Caco-2 (cell line): Measurements from ENCODE around the gene ABITRAM. TPM values are rescaled to one million over a fixed set of nuclear protein-coding genes. Genes with fewer than 3 reads are reported as not detected.

Experiments
- BruUV-seq: library from RNA; stranded (reverse); fragments of 400-500 nt; replicated peaks from 2 replicates; lab custom pipeline; 2021; lab: Mats Ljungman, UMichigan
- CTCF ChIA-PET: fragments of 300-600 bp; sonication (Branson Sonifier 250); formaldehyde crosslinking; loops from one replicate; lab custom pipeline; 2022; ENCODE audit warnings: antibody characterized with exemption; lab: Charles Lee
- POLR2A ChIA-PET: fragments of 300-600 bp; sonication (Branson Sonifier 250); formaldehyde crosslinking; loops from one replicate; lab custom pipeline; 2022; ENCODE audit warnings: antibody characterized with exemption; lab: Charles Lee
- DNase-seq, 2 experiments: peaks; one replicate each; pipeline versions ENCODE4 v3.0.0 to v3.0.0-alpha.2; 2020 to 2022
- H3K27me3 ChIP-seq: replicated peaks from 2 replicates; pipeline ENCODE4 v1.6.0; 2011; ENCODE audit warnings: low read length; ENCODE audit not compliant: control insufficient read depth, insufficient read depth
- H3K36me3 ChIP-seq: 2 replicates; pipeline ENCODE4 v1.5.1; 2011; ENCODE audit warnings: low read length; ENCODE audit not compliant: control insufficient read depth, insufficient read depth
- H3K4me1 ChIP-seq: fragments of 250-450 bp; sonication (Bioruptor Pico); 2 replicates; pipeline ENCODE4 v1.5.1; 2020; ENCODE audit warnings: mild to moderate bottlenecking
- H3K4me3 ChIP-seq: 2 replicates; pipeline ENCODE4 v1.5.1; 2011; ENCODE audit warnings: low read depth, mild to moderate bottlenecking, control low read depth, low read length
- H3K9me3 ChIP-seq: fragments of 250-450 bp; sonication (Bioruptor Pico); 2 replicates; pipeline ENCODE4 v1.5.1; 2020; ENCODE audit warnings: mild to moderate bottlenecking, moderate library complexity
- H3K27ac Mint-ChIP-seq: one replicate; pipeline ENCODE4 v1.8.0; 2022; ENCODE audit warnings: mixed read lengths; ENCODE audit not compliant: unreplicated experiment
- H3K27me3 Mint-ChIP-seq: one replicate; pipeline ENCODE4 v1.8.0; 2022; ENCODE audit warnings: mixed read lengths; ENCODE audit not compliant: insufficient read depth, unreplicated experiment
- H3K36me3 Mint-ChIP-seq: one replicate; pipeline ENCODE4 v1.8.0; 2022; ENCODE audit warnings: mild to moderate bottlenecking, mixed read lengths; ENCODE audit not compliant: insufficient read depth, unreplicated experiment
- H3K4me1 Mint-ChIP-seq: one replicate; pipeline ENCODE4 v1.8.0; 2022; ENCODE audit warnings: low read depth, mixed read lengths; ENCODE audit not compliant: unreplicated experiment
- H3K4me3 Mint-ChIP-seq: one replicate; pipeline ENCODE4 v1.8.0; 2022; ENCODE audit warnings: mild to moderate bottlenecking, moderate library complexity, mixed read lengths; ENCODE audit not compliant: unreplicated experiment
- H3K9me3 Mint-ChIP-seq: one replicate; pipeline ENCODE4 v1.8.0; 2022; ENCODE audit warnings: mixed read lengths; ENCODE audit not compliant: unreplicated experiment
- intact Hi-C: fragments of 100-400 bp; cut with micrococcal nuclease; formaldehyde crosslinking; loops from one replicate; pipeline ENCODE4 v1.10.0; 2022; ENCODE audit not compliant: unreplicated experiment
- total RNA-seq: library from RNA; stranded (reverse); gene quantifications from 2 replicates; pipeline ENCODE4 v1.2.3, GENCODE V29; 2022
- TF ChIP-seq, protein P1 (sequence below), 2 experiments: fragments of 200-600 bp in 1 of 2; IDR thresholded peaks; 1 replicate in 1 of 2; 2 replicates in 1 of 2; pipeline versions ENCODE4 v1.5.1 to v1.8.0; 2011 to 2022; ENCODE audit warnings: antibody characterized with exemption in 1 of 2, control low read depth in 1 of 2, inconsistent platforms in 1 of 2, low read depth in 1 of 2, low read length in 1 of 2, mild to moderate bottlenecking in 1 of 2, moderate library complexity in 1 of 2; ENCODE audit not compliant: insufficient read depth in 1 of 2, severe bottlenecking in 1 of 2, unreplicated experiment in 1 of 2

Gene ABITRAM
- total RNA-seq, 1 experiment from 2014 or later: 20.5 TPM

DNA sequence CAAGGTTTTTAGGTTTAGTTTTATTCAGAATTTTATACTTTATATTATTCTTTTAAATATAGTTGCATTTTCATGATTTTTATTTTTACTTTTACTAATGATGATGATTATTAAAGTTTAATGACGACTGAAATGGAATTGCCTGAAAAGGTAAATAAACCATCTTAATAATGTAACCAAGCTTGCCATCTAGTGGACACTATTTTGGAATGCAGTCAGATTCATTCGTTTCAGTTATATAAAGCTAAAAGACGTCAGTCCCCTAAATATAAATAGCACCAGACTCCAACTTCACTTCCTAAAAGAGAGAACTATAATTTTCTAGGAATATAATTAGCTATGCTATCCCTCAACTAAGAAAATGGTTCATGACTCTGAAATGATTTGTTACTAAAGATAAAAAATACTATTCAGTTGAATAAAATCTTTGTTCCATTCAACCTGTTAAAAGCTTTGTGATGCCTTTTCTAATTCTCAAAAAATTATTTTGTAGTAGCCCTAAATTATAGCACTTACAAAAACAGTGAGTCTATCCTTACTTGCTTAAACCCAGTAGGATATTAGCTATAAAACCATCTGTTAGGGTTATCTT lies 19.9 kb downstream of the ABITRAM start:
- H3K36me3 Mint-ChIP-seq: peaks cover 50% of the 10 kb centered on the region
- intact Hi-C loops: loop anchor here (1.0 to 5.0 kb wide), 3 partner anchors 65 to 387 kb away; no protein-coding TSS in a partner anchor
- peak in 1 of 2 experiments; percentile 15 for DNase-seq
- no peaks in the 10 kb centered on the region for H3K4me1 Mint-ChIP-seq
- POLR2A ChIA-PET: no interaction called here
- Histone ChIP-seq H3K27me3 (no peaks in the 10 kb centered on the region), H3K9me3 (no peaks in the 10 kb centered on the region), H3K4me1 (no peaks in the 10 kb centered on the region), H3K36me3 (no peaks in the 10 kb centered on the region; the same call in none of the 2 replicates), H3K4me3 (no peak overlapping the region)
- BruUV-seq: no TSS peak
- CTCF ChIA-PET: interaction anchor here (0.7 to 1.3 kb wide), 5 partner anchors 62 to 229 kb away, joined by 3 to 9 read pairs (median 3); no protein-coding TSS in a partner anchor
- no peaks in the 10 kb centered on the region for H3K27me3 Mint-ChIP-seq
- TF ChIP-seq, protein P1, sequence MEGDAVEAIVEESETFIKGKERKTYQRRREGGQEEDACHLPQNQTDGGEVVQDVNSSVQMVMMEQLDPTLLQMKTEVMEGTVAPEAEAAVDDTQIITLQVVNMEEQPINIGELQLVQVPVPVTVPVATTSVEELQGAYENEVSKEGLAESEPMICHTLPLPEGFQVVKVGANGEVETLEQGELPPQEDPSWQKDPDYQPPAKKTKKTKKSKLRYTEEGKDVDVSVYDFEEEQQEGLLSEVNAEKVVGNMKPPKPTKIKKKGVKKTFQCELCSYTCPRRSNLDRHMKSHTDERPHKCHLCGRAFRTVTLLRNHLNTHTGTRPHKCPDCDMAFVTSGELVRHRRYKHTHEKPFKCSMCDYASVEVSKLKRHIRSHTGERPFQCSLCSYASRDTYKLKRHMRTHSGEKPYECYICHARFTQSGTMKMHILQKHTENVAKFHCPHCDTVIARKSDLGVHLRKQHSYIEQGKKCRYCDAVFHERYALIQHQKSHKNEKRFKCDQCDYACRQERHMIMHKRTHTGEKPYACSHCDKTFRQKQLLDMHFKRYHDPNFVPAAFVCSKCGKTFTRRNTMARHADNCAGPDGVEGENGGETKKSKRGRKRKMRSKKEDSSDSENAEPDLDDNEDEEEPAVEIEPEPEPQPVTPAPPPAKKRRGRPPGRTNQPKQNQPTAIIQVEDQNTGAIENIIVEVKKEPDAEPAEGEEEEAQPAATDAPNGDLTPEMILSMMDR (IDR thresholded peaks at IDR 0.05; ENCODE audit: insufficient read depth in 1 of 2, low read depth in 1 of 2, low read length in 1 of 2, severe bottlenecking in 1 of 2, unreplicated experiment in 1 of 2): peak; percentile 53 to 62
- H3K27ac Mint-ChIP-seq: no peak overlapping the region
- no peak overlapping the region for H3K4me3 Mint-ChIP-seq
- H3K9me3 Mint-ChIP-seq: no peaks in the 10 kb centered on the region

DNA sequence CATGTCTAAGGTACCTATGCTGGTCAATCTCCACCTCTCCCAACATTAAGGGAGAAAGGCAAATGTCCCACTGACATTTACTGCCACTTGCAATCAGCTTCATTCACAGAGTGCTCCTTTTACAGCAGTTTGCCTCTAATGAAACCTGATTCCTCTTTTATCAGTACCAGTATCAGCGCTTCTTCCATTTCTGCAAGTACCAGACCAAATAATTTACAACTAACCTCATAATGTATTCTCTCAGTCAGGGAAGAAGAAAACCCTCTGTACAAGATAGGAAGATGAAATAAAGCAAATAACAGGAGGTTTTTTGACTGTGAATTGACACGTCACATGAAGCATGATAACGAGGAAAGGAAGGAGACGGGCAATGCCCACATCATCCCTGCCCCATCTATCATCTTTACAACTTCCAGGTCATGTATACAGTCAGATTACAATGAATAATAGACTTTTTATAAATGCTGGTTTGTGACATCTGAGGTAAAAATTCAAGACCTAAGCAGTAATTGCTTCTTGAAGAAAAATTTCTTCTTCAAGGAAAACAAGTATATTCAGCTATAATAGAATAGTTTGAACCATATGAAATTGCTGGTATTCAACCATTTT lies 21.9 kb downstream of the ABITRAM start:
- Histone ChIP-seq H3K4me1 (no peaks in the 10 kb centered on the region), H3K36me3 (no peaks in the 10 kb centered on the region; the same call in none of the 2 replicates), H3K9me3 (no peaks in the 10 kb centered on the region), H3K27me3 (no peaks in the 10 kb centered on the region), H3K4me3 (no peak overlapping the region)
- intact Hi-C loops: no loop called here
- ChIA-PET POLR2A (no interaction called here), CTCF (no interaction called here)
- no peaks in the 10 kb centered on the region for H3K9me3 Mint-ChIP-seq
- no peaks in the 10 kb centered on the region for H3K27me3 Mint-ChIP-seq
- peaks cover 52% of the 10 kb centered on the region for H3K36me3 Mint-ChIP-seq
- TF ChIP-seq, protein P1 (IDR thresholded peaks at IDR 0.05; ENCODE audit: insufficient read depth in 1 of 2, low read depth in 1 of 2, low read length in 1 of 2, severe bottlenecking in 1 of 2, unreplicated experiment in 1 of 2): no peak
- no peak overlapping the region for H3K4me3 Mint-ChIP-seq
- no peaks in the 10 kb centered on the region for H3K4me1 Mint-ChIP-seq
- DNase-seq: no peak
- BruUV-seq: no TSS peak
- H3K27ac Mint-ChIP-seq: no peak overlapping the region

DNA sequence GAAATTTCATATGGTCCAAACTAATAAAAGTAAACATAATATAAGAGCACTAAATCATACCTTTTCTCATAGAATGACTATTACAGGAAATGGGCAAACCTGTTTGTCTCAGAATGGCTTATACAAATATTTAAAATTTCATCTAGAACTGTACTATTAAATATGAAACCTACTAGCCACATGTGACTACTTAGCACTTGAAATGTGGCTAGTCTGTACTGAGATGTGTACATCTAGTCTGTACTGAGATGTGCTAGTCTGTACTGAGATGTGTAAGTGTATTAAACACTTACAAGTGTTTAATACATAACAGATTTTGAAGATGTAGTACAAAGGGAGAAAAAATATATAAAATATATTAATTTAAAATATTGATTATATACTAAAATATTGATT lies 22.4 kb downstream of the ABITRAM start:
- no peaks in the 10 kb centered on the region for H3K4me1 Mint-ChIP-seq
- no peaks in the 10 kb centered on the region for H3K4me1 ChIP-seq
- CTCF ChIA-PET: no interaction called here
- no peaks in the 10 kb centered on the region; the same call in none of the 2 replicates for H3K36me3 ChIP-seq
- H3K27me3 Mint-ChIP-seq: no peaks in the 10 kb centered on the region
- no TSS peak for BruUV-seq
- no peaks in the 10 kb centered on the region for H3K9me3 Mint-ChIP-seq
- DNase-seq: no peak
- H3K9me3 ChIP-seq: no peaks in the 10 kb centered on the region
- H3K4me3 ChIP-seq: no peak overlapping the region
- H3K27me3 ChIP-seq: no peaks in the 10 kb centered on the region
- H3K36me3 Mint-ChIP-seq: peaks cover 47% of the 10 kb centered on the region
- POLR2A ChIA-PET: no interaction called here
- TF ChIP-seq, protein P1 (IDR thresholded peaks at IDR 0.05; ENCODE audit: insufficient read depth in 1 of 2, low read depth in 1 of 2, low read length in 1 of 2, severe bottlenecking in 1 of 2, unreplicated experiment in 1 of 2): no peak
- intact Hi-C loops: no loop called here
- no peak overlapping the region for H3K4me3 Mint-ChIP-seq
- H3K27ac Mint-ChIP-seq: no peak overlapping the region
